ENCODE data around the gene ITGA2.

Gene ITGA2

DNA sequence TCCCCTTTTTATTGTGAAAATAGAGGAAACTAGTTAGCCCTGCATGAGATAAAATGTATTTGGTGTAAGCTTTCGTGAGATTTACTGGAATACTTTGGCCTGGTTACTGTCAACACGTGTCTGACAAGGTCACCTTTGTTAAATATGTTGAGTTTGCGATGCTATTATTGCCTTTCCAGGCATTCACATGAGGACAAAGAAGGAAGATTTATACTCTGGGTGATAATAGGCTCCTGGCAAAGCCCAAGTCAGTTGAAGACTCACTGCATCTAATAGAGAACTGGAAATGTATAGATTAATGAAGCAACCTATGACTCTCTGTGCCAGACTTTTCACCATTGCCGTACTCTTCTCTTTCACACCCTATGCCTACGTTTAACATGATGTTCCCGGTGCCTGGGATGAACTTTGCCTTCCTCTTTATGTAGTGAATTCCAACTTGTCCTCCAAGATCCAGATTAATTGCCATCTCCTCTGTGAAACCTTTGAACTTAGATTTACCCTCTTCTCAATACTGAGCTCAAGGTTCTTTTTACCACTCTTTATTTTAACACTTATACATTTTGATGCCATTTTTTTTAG lies 33.9 kb downstream of the ITGA2 start:
- no peak for DNase-seq

DNA sequence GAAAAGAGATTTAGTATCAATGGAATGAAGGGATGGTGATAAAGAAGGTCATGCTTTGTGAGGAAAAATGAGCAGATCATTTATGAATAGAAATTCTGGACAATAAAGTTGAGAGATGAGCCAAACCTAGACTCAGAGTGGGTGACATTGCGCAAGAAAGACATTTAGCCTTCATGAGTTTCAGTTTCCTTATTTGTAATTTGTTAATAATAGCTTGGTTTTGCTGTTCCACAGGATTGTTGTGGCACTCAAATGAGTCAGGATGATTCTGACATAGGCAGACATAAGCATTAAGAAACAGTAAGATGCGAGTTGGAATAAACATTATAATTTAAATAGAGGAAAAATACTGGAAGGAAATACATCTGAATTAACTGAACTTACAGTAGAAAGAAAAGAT lies 34.8 kb downstream of the ITGA2 start:
- DNase-seq = no peak

DNA sequence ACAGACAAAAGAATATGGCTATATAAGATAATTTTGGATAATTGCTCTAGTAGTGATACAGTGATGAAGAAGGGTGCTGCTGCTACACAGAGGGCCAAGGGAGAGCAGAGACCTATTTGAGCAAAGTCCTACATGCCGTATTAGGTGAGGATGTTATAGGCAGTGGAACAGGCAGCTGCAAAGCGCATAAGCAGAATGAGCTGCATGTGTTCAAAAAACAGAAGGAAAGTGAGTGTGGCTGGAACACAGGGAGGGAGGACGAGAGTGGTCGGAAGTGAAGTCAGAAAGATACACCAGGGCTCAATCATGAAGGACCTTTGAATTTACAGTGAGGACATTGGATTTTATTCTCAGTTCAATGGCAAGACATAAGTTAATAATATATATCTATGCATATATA lies 35.4 kb downstream of the ITGA2 start:
- DNase-seq = no peak

DNA sequence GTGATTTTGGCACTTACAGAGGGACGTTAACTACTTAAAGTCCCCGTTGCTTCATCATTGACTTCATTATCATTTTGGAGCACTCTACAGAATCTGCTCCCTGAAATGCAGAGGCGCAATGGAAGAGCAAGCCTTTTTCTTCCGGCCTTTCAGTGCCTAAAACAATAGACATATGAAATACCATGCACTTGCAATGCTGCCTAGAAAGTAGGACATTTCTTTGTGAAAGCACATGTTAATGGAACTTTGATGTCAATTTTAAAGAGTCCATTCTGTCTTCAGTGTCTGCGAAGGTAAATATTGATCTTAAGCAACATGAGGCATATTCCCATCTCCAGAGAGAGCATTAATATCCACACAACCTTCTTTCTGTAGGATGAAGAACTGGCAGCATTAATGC lies 36.3 kb downstream of the ITGA2 start:
- no peak for DNase-seq

DNA sequence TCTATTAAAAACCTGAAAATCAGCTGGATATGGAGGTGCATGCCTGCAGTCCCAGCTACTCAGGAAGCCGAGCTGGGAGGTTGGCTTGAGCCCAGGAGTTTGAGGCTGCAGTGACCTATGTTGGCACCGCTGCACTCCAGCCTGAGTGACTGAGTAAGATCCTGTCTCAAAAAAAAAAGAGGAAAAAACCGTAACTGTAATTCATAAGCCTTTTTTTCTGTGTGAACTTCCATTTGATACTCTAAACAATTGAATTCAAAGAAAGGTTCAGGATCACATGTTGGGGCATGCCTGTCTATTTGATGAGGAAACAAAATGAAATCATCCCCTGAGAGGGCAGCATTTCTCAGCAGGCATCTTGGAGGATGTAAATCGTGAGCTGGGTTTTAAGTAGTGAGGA lies 38.8 kb downstream of the ITGA2 start:
- DNase-seq = no peak

DNA sequence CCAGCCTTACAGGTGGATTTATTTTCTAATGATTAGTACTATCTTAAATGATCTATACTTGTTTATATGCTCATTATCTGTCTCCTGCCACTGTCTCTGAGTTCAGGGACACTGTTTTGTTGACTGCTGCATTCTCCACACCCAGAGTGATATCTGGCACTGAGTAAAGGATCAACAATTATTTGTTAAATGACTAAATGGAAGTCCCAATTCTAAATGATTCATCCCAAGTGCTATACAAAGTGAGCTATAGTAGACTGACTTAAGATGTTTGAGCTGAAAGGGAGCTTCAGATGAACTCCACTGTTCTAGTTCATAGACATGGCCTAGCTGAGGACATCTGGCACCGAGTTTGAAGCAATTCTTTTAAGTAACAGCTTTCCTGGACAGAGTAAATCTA lies 40.5 kb downstream of the ITGA2 start:
- DNase-seq = no peak

DNA sequence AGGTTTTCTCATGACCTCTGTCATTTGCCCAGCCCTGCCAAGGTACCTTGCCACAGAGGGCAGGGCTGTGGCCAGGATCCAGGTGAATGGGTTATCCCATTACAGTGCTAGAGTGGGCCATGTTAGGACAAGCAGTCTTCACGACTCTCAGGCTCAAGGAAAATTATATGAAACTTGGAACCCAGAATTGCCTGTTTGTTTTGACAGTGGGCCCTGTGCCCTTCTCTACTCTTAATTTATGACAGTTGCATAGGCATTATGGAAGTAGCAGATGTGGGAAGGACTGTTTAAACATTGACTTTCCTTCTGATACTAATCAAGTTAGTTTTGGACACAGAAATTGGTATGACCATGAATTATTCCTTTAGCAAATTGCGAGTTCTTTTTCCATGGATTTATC lies 41.7 kb downstream of the ITGA2 start:
- no peak for DNase-seq

DNA sequence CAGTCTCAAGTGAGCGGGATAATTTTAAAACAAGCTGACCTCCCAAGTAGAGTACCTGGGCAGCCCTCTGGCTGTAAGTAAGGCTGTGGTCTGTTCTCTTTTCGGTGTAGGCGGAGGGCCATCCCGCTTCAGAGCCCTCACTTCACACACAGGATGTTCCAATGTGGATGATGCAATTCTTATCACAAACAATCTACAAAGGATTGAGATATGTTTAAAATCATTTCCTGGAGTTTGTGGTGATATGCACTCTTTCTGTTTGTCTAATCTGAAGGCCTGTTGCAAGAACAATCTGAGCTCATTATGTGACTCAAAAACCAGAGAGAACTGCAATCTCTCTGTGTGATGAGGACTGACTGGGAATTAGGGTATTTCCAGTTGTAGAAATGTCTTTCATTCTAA lies 42.5 kb downstream of the ITGA2 start:
- peak; percentile 23 for DNase-seq

DNA sequence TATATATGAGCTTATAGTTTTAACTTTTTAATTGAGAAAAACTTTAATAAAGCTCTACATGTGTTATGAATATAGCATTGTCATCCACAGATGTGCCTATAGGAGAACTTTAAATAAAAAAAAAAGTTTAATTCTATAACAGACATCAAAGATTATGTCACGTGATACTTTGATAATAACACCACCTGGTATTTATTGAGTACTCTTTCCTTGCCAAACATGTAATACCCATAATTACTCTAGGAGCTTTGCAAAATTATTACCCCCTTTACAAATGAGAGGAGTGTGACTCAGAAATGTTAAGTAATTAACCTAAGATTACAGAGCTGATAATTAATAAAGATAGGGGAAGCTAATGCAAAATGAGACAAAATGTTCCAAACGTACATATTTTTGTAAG lies 43.0 kb downstream of the ITGA2 start:
- no peak for DNase-seq

DNA sequence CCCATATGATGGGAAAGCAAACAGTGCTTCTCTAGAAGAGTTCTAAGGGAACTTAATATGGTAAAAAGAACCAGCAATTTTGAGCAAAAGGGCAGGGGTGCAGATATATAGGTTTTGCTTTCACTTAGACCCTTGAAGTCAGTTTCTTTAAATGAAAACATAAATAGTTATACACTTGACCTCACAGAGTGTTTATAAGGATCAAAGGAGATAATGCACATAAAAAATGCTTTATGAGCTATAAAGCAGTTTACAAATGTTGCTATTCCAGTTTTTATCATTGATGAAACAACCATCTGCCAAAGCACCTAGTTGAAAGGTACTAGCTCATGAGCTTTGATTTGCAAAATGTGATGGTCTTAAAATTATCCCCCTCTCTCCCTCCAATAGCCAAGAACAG lies 45.7 kb downstream of the ITGA2 start:
- DNase-seq = no peak

DNA sequence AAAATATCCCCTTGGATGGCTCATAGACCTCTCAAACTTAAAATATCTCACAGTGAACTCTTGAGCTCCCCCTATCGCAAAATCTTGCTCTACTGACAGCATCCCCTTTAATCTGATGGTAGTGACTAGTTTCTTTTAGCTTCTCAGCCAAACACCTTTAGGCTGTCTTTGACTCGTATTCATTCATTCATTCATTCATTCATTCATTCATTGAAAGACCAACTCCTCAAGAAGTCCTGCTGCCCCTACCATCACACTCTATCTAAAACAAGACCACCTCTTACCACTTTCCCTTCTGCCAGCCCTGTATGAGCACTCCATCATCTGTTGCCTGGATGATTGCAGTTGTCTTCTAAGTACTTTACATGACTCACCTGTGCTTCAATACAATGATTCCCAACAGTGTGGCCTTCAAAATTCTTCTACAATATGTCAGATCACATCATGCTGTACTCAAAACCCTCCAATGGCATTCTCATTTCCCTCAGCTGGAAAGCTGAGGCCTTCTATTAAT lies 46.8 kb downstream of the ITGA2 start:
- no peak for DNase-seq

DNA sequence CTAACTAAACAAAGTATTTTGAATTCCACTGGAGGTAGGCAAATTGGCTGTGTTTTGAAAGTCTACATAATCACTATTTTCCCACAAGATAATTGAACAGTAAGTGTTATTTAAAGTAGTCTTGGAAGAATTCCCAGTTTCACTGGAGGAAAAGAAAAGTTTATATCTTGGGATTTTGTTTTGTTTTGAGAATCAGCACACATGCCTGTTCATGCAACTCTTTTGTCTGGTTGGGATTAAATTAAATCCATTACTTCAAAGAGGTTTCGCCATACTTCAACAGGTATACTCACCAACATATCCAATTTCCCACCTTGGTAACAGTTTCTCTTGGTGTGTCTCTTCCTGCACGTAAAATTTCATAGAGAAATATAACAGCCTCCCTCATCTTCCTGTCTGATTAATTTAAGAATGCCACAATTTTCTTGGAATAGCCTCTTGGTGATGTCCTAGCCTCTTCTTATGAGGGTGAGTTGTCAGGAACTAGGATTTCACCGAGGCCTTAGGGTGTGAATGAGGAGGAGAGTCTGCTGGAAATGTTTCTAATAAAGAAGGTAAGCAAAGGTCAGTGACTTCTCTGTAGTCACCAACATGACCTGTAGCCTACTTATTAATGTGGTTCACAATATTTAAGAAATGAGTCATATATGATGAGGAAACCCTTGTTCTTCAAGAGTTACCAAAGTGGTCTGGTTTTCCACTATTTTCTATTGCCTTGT lies 48.1 kb downstream of the ITGA2 start:
- no peak for DNase-seq

DNA sequence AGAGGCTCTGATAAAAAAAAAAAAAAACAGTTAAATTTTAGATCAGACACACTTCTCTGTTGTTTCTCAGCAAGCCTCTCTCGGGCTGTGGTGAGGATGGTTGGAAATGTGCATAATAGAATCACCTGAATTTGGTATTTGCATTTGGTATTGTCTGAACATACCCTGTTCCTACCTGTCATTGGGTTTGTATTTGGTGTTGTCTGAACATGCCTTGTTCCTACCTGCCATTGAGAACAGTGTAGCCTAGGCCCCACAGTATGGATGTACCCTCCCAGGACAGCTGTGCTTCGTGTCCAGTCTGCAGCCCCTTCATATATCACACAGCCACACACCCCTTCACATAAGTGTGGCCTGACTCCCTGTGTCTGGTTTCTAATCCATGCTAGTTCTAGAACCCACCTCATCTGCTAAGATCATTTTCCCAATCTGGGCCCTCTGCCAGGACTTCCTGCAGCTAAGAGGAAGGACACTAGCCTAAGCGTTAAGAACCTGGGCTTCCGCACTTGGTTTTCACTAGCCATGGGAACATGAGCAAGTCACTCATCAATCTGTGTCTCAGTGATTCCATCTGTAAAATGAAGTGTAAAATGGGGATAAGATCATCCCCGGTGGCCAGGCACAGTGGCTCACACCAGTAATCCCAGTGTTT lies 49.2 kb downstream of the ITGA2 start:
- DNase-seq = no peak

DNA sequence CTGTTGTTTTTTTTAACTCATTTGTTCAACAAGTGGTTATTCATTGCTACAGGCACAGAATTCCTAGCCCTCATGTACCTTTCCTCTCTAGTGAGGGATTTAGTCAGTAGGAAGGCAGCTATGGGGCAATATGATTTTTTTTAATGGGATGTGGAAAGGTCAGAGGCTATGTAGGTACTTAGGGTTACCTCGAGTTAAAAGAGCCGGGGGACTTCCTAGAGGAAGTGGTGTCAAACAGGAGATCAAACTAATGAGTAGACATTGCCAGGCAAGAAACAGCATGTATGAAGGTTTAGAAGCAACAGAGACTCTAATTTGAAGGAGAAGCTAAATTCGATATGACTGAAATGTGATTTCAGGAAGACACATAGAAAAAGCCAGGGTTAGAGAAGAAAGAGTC lies 50.7 kb downstream of the ITGA2 start:
- no peak for DNase-seq

DNA sequence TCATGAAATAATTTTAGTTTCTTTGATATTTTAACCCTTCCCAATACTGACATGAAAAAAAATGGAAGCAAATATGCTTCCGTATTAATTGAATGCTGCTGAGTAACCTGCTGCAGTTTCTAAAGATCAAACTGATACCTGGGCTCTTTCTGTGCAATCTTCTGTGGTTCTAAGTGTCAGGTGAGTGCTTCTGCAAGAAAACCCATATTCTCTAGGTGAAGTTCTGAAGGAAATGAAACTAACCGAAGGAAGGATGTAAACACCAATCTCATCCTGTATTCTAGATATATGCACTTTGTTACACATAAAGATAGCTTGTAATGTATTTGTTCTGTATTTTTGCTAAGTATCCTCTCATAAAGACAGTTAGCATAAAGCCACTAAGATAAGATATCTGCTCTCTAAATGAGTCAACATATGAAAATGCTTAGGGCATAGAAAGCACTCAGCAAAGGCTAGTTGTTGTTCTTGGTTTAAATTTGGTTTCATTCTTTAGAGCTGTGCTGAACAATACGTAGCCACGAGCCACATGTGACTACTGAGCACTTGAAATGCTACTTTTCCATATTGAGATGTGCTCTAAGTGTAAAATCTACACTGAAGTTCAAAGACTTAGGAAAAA lies 52.0 kb downstream of the ITGA2 start:
- no peak for DNase-seq

DNA sequence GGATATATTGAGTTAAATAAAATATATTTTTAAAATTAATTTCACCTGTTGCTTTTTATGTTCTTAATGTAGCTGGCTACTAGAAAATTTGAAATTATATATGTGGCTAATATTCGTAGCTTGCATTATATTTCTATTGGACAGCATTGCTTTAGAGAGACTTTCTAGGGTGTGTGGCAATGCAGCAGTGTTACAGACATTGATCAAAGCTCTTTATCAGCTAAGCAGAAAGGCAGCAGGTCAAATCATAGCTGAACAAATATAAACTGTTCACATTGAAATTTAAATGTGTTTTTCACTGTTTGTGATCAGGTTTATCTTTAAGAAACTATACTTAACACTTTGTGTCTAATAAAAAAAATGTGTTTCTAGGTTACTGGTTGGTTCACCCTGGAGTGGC lies 52.6 kb downstream of the ITGA2 start:
- DNase-seq = no peak

DNA sequence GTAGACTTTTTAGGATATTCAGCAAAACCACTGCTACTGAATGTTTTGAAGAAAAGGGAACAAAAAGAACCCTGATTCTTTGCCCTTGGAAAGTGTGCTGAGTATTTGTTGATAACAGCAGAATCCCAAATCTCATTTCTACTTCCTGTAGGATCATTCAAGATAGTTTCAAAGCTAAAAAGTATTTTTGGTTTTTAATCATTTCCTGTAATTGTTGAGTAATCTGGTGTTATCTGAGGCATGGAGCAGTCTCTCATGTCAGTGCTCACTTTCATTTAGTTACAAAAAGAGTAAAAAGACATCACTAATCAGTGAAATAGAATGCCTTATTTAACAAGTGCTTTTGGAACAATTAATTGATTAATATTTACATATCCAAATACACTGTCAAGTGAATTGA lies 56.1 kb downstream of the ITGA2 start:
- no peak for DNase-seq

DNA sequence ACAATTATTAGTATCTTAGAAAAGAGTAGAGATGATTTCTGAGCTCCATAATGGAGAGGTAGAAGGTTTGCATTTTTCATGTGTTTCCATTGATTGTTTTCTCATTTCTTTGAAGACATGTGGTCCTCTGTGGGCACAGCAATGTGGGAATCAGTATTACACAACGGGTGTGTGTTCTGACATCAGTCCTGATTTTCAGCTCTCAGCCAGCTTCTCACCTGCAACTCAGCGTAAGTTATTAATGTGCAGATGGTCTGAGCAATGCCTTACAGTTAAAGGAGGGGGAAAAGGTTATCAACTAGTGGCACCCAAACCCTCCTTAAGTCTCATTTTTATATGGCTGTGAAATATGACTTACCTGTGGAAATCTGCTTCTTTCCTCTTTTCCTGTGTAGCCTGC lies 59.1 kb downstream of the ITGA2 start:
- DNase-seq = no peak

DNA sequence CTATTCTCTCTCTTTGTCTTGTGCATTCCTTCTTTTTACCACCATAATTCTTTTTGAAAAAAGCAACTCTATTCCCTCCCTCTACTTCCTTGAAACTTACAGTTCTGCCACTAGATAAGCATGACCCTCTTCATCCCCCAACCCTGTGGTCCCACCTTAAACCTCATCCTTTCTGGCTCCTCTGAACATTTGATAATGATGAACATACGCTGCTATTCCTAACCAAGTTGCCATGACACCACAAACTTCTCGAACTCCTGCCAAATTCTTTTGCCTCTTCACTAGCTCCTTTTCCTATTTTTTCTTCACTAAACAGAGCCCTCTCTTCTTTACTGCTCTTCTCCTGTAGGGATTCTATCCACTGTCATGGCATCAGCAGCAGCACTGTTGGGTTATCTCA lies 63.3 kb downstream of the ITGA2 start:
- DNase-seq = no peak

DNA sequence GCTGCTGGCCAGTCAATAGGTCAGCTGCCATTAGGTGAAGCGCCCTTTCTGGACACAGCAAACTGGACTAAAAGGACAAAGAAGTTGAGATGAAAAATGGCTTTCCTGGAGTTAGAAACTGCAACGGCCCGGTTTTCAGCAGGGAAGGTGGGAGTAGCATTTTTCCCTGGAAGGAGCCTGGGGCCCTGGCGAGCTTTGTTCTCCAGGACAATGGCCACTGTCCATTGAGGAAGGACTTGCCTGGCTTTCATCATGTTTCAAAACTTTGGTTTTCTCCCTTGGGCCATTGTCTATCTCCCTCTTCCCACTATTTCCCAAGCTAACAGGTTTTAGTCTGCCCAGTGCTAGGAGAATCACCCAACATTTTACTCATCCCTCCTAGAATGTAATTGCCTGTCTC lies 64.2 kb downstream of the ITGA2 start:
- no peak for DNase-seq

DNA sequence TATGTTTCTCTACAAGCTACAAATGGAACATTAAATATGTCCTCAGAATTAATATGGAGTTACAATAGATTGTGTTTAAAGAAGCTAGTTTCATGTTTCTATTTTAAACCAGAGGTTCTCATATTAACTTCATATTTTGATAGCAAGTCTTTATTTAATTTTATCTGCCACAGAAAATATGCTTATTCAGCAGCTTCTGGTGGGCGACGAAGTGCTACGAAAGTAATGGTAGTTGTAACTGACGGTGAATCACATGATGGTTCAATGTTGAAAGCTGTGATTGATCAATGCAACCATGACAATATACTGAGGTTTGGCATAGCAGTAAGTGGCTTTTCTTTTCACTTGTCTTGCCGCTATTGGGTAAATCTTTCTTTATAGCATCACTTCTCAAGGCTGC lies 66.2 kb downstream of the ITGA2 start:
- DNase-seq = no peak

DNA sequence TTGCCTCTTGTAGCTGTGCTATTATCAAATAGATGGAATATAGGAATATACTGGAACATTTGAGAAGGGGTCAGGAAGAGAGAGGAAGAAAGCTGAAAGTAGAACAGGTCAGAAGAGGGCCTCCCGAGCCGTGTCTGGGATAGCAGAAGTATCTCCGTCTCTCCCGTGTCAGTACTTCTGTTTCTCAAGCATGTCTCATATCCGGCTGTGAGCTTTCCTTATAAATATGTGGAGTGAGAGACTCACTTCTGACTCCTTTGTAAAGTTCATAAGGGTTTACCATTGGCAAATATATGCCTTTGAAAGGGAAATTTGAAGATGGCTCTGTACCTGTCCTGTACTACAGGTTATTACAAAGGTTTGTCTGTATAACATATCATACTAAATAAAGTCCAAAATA lies 70.1 kb downstream of the ITGA2 start:
- DNase-seq = no peak

DNA sequence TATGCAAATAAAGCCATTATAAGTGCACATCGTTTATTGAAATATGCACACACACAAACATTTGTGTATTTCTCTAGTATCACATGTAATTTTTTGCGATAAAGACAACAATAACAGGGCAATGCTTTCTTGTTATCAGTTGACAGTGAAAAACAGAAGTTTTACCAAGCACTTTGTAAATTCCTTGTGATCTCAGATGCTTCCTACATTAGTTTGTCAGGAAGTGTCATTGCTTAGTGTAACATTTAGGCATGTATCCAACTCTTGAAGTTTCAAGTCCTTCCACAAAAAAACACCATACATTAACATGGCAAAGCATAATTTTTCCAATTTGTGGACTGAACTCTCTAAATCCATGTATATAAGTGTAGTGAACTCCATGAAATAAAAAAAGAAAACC lies 74.0 kb downstream of the ITGA2 start:
- no peak for DNase-seq

DNA sequence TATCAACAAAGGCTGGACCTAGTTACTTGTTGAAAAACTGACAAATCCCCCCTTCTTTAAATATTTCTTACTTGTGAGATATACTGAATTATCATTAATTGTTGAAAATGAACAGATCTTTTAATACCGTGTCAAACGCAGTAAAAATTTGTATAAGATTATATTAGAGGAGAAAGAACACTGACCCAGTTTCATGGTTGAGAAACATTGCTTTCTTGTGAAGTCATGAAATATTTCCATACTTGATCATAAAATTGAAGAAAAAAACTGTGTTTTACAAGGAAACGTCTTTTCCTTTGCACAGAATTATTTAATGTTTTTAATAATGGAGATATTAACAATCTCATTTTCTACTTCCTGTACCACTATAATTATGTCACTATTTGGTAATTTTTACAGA lies 74.6 kb downstream of the ITGA2 start:
- no peak for DNase-seq
